Right lobe of liver (tissue), 4 donors: ENCODE data around the gene LRRC31.

ENCODE experiments used
- CTCF ChIP-seq, 4 donors: fragments of 200-600 bp in 3 of 4; fragments of 450-650 bp in 1 of 4; IDR thresholded peaks; one replicate each; pipeline versions ENCODE4 v1.5.1 to v1.8.0; 2016 to 2022; ENCODE audit warnings: antibody characterized with exemption in 4 of 4, mild to moderate bottlenecking in 2 of 4
- POLR2A ChIP-seq: fragments of 450-650 bp; IDR thresholded peaks from one replicate; pipeline ENCODE4 v1.6.1; 2017; ENCODE audit warnings: antibody characterized with exemption, mild to moderate bottlenecking
- donor health status: DM: no; HTN: no; CAD: no.
- donor health status: DM: no; HTN: no; CAD: no.
- donor health status: DM: no; HTN: yes; CAD: no.

- TF ChIP-seq CTCF (IDR thresholded peaks at IDR 0.05): no peak
- TF ChIP-seq POLR2A: no peak
Observed at GRCh38 chr3:169895072-169895471, 25.3 kb upstream of the LRRC31 start.
